ENCODE data around the gene FAM171A2.

DNA sequence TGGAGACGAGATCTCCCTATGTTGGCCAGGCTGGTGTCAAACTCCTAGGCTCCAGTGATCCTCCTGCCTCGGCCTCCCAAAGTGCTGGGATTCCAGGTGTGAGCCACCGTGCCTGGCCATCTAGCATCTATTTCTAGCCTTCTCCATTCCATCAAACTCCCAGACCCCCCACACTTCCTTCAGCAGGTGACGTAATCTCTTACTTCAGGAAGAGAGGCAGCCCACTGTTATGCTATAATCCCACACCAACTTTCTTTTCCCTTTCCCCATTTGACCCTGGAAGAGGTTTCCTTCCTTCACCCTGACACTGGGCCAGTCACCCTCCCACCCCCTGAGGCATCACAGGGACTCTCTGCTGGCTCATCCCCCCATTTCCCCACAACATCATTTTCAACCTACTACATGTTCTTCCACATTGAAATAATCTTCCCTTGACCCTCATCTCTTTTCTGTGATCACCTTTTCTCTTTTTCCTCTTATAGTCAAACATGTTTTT lies 18.2 kb upstream of the FAM171A2 start:
- TF ChIP-seq, protein P1, sequence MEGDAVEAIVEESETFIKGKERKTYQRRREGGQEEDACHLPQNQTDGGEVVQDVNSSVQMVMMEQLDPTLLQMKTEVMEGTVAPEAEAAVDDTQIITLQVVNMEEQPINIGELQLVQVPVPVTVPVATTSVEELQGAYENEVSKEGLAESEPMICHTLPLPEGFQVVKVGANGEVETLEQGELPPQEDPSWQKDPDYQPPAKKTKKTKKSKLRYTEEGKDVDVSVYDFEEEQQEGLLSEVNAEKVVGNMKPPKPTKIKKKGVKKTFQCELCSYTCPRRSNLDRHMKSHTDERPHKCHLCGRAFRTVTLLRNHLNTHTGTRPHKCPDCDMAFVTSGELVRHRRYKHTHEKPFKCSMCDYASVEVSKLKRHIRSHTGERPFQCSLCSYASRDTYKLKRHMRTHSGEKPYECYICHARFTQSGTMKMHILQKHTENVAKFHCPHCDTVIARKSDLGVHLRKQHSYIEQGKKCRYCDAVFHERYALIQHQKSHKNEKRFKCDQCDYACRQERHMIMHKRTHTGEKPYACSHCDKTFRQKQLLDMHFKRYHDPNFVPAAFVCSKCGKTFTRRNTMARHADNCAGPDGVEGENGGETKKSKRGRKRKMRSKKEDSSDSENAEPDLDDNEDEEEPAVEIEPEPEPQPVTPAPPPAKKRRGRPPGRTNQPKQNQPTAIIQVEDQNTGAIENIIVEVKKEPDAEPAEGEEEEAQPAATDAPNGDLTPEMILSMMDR (IDR thresholded peaks at IDR 0.05; ENCODE audit: low read length): no peak
- TF ChIP-seq EZH2 (optimal IDR thresholded peaks at IDR 0.05; ENCODE audit: low read depth, low read length) (no peak), EZH2phosphoT487 (IDR thresholded peaks at IDR 0.05; ENCODE audit: low read length) (no peak)
